ENCODE results near the gene HDAC4. TPM values are rescaled to one million over a fixed set of nuclear protein-coding genes. Genes with fewer than 3 reads are reported as not detected.

Gene HDAC4
- total RNA-seq, 1 donor from 2014 or later, result 39.0 TPM

- Mint-ChIP-seq H3K36me3 (no peaks in the 10 kb centered on the region), H3K4me1 (ENCODE audit: unreplicated experiment) (peaks cover 30% of the 10 kb centered on the region), H3K27me3 (no peaks in the 10 kb centered on the region), H3K27ac (no peak overlapping the region), H3K9me3 (peaks cover 4% of the 10 kb centered on the region), H3K4me3 (no peak overlapping the region)
- DNase-seq (ENCODE audit: extremely low spot score, unreplicated experiment), result no peak
- TF ChIP-seq CTCF (conservative IDR thresholded peaks at IDR 0.05), result no peak
Measured at GRCh38 chr2:239251971-239252370, 148.8 kb downstream of the HDAC4 start.

- no peak overlapping the region for H3K27ac Mint-ChIP-seq
- no peak for TF ChIP-seq CTCF (conservative IDR thresholded peaks at IDR 0.05)
- DNase-seq (ENCODE audit: extremely low spot score, unreplicated experiment), result no peak
- no peak overlapping the region for H3K4me3 Mint-ChIP-seq
- no peaks in the 10 kb centered on the region for H3K36me3 Mint-ChIP-seq
- peaks cover 41% of the 10 kb centered on the region for H3K4me1 Mint-ChIP-seq (ENCODE audit: unreplicated experiment)
- H3K9me3 Mint-ChIP-seq, result peaks cover 4% of the 10 kb centered on the region
- H3K27me3 Mint-ChIP-seq, result no peaks in the 10 kb centered on the region
Measured at GRCh38 chr2:239250216-239251081, 150.4 kb downstream of the HDAC4 start.

GRCh38 chr2:239249776-239250175 lies 151.0 kb downstream of the HDAC4 start:
- TF ChIP-seq CTCF (conservative IDR thresholded peaks at IDR 0.05), result no peak
- Mint-ChIP-seq H3K4me3 (no peak overlapping the region), H3K4me1 (ENCODE audit: unreplicated experiment) (peaks cover 48% of the 10 kb centered on the region), H3K27me3 (no peaks in the 10 kb centered on the region), H3K9me3 (peaks cover 4% of the 10 kb centered on the region), H3K27ac (no peak overlapping the region), H3K36me3 (peaks cover 3% of the 10 kb centered on the region)
- DNase-seq (ENCODE audit: extremely low spot score, unreplicated experiment), result no peak

- Mint-ChIP-seq H3K4me1 (ENCODE audit: unreplicated experiment) (peaks cover 50% of the 10 kb centered on the region), H3K9me3 (peaks cover 4% of the 10 kb centered on the region), H3K36me3 (peaks cover 3% of the 10 kb centered on the region), H3K27me3 (no peaks in the 10 kb centered on the region), H3K27ac (no peak overlapping the region), H3K4me3 (no peak overlapping the region)
- DNase-seq (ENCODE audit: extremely low spot score, unreplicated experiment), result no peak
- TF ChIP-seq CTCF (conservative IDR thresholded peaks at IDR 0.05), result no peak
Measured at GRCh38 chr2:239249048-239249447, 151.8 kb downstream of the HDAC4 start.

- Mint-ChIP-seq H3K4me1 (ENCODE audit: unreplicated experiment) (peaks cover 43% of the 10 kb centered on the region), H3K9me3 (peaks cover 4% of the 10 kb centered on the region), H3K4me3 (peak overlapping the region; percentile 25), H3K27ac (peak overlapping the region; percentile 71), H3K27me3 (no peaks in the 10 kb centered on the region), H3K36me3 (peaks cover 3% of the 10 kb centered on the region)
- DNase-seq (ENCODE audit: extremely low spot score, unreplicated experiment), result no peak
- TF ChIP-seq CTCF (conservative IDR thresholded peaks at IDR 0.05), result no peak
Measured at GRCh38 chr2:239247401-239248245, 153.2 kb downstream of the HDAC4 start.

Measured in type B pancreatic cell (in vitro differentiated cells).